OCI-LY1 (cell line): ENCODE data around the gene WNT7B.

ENCODE experiments used
- CTCF ChIP-seq: fragments of 200-600 bp; sonication (generic), shearing (Covaris generic); IDR thresholded peaks from 2 replicates; pipeline ENCODE4 v1.5.1; 2017; ENCODE audit warnings: mild to moderate bottlenecking, antibody characterized with exemption, low read length, moderate library complexity, mixed read lengths
- EZH2 ChIP-seq: fragments of 200-600 bp; sonication (generic), shearing (Covaris generic); IDR thresholded peaks from 2 replicates; pipeline ENCODE4 v1.8.0; 2017; ENCODE audit warnings: borderline replicate concordance, mixed run types, mild to moderate bottlenecking, antibody characterized with exemption, low read length, moderate library complexity, mixed read lengths

- no peak for TF ChIP-seq CTCF
- TF ChIP-seq EZH2 = no peak
Observed at GRCh38 chr22:45925811-45926351, 51.1 kb downstream of the WNT7B start.
